DOHH2 (cell line): ENCODE measurements around the gene TRIM28.

Source experiments
- H3F3A ChIP-seq: fragments of 200-600 bp; sonication (generic), shearing (Covaris generic); 2 replicates; pipeline ENCODE4 v1.6.0; 2016; ENCODE audit warnings: antibody characterized with exemption, mild to moderate bottlenecking; ENCODE audit not compliant: control insufficient read depth, insufficient read depth
- H3K27ac ChIP-seq: fragments of 200-600 bp; sonication (generic); 2 replicates; pipeline ENCODE4 v1.5.1; 2014; ENCODE audit warnings: low read depth, mild to moderate bottlenecking, low read length, moderate library complexity
- H3K27me3 ChIP-seq: fragments of 200-600 bp; sonication (generic); 2 replicates; pipeline ENCODE4 v1.6.1; 2014; ENCODE audit warnings: mild to moderate bottlenecking, low read length, mixed read lengths; ENCODE audit not compliant: control insufficient read depth
- H3K36me3 ChIP-seq: fragments of 200-600 bp; sonication (generic); 2 replicates; pipeline ENCODE4 v1.6.1; 2014; ENCODE audit warnings: mild to moderate bottlenecking, low read length, moderate library complexity, mixed read lengths; ENCODE audit not compliant: control insufficient read depth
- H3K4me1 ChIP-seq: fragments of 200-600 bp; sonication (generic); 2 replicates; pipeline ENCODE4 v1.6.1; 2014; ENCODE audit warnings: mild to moderate bottlenecking, low read length, mixed read lengths; ENCODE audit not compliant: control insufficient read depth
- H3K4me2 ChIP-seq: fragments of 200-600 bp; sonication (generic); 2 replicates; pipeline ENCODE4 v1.6.0; 2014; ENCODE audit warnings: mild to moderate bottlenecking, low read length, moderate library complexity
- H3K4me3 ChIP-seq: fragments of 200-600 bp; sonication (generic); 2 replicates; pipeline ENCODE4 v1.5.1; 2014; ENCODE audit warnings: mild to moderate bottlenecking, low read length, mixed read lengths
- H3K79me2 ChIP-seq: fragments of 200-600 bp; sonication (generic); 2 replicates; pipeline ENCODE4 v1.6.1; 2014; ENCODE audit warnings: mild to moderate bottlenecking, low read length, mixed read lengths; ENCODE audit not compliant: control insufficient read depth
- H3K9me2 ChIP-seq: fragments of 200-600 bp; sonication (generic); replicated peaks from 2 replicates; pipeline ENCODE4 v1.6.1; 2014; ENCODE audit warnings: mild to moderate bottlenecking, low read length, mixed read lengths; ENCODE audit not compliant: control insufficient read depth
- H3K9me3 ChIP-seq: fragments of 200-600 bp; sonication (generic); 2 replicates; pipeline ENCODE4 v1.6.1; 2014; ENCODE audit warnings: antibody characterized with exemption, low read length, mixed read lengths; ENCODE audit not compliant: control insufficient read depth, insufficient read depth
- H4K20me1 ChIP-seq: fragments of 200-600 bp; sonication (generic); 2 replicates; pipeline ENCODE4 v1.6.0; 2014; ENCODE audit warnings: low read depth, mild to moderate bottlenecking, antibody characterized with exemption, low read length, moderate library complexity; ENCODE audit not compliant: control insufficient read depth, insufficient read depth
- CTCF ChIP-seq: fragments of 200-600 bp; sonication (generic); IDR thresholded peaks from one replicate; pipeline ENCODE4 v1.5.1; 2014; ENCODE audit warnings: antibody characterized with exemption, mild to moderate bottlenecking, low read depth, low read length; ENCODE audit not compliant: poor library complexity, severe bottlenecking
- EZH2phosphoT487 ChIP-seq: fragments of 200-600 bp; sonication (generic); IDR thresholded peaks from 2 replicates; pipeline ENCODE4 v1.6.1; 2017; ENCODE audit warnings: borderline replicate concordance, mild to moderate bottlenecking, antibody characterized with exemption, low read length, moderate library complexity, mixed read lengths

The TRIM28 gene

GRCh38 chr19:58550362-58551122, 6.7 kb downstream of the TRIM28 start:
- H3K4me2 ChIP-seq: no peak overlapping the region
- H3K9me3 ChIP-seq: no peaks in the 10 kb centered on the region
- H3K4me1 ChIP-seq: peaks cover 44% of the 10 kb centered on the region
- peaks cover 63% of the 10 kb centered on the region for H3F3A ChIP-seq
- H4K20me1 ChIP-seq: peaks cover 19% of the 10 kb centered on the region
- H3K79me2 ChIP-seq: peaks cover 62% of the 10 kb centered on the region
- peaks cover 94% of the 10 kb centered on the region for H3K36me3 ChIP-seq
- no peak for TF ChIP-seq EZH2phosphoT487
- TF ChIP-seq CTCF: no peak
- H3K27ac ChIP-seq: no peak overlapping the region
- no peaks in the 10 kb centered on the region for H3K27me3 ChIP-seq
- H3K9me2 ChIP-seq: no peaks in the 10 kb centered on the region
- no peak overlapping the region for H3K4me3 ChIP-seq

- TF ChIP-seq EZH2phosphoT487: no peak
- TF ChIP-seq CTCF: no peak
- peaks cover 58% of the 10 kb centered on the region for H3F3A ChIP-seq
- H3K79me2 ChIP-seq: peaks cover 62% of the 10 kb centered on the region
These were observed 7.2 kb downstream of the TRIM28 start for GRCh38 chr19:58551123-58551497.

GRCh38 chr19:58551577-58552471, 8.0 kb downstream of the TRIM28 start:
- H3K9me2 ChIP-seq: no peaks in the 10 kb centered on the region
- no peaks in the 10 kb centered on the region for H3K27me3 ChIP-seq
- H3K36me3 ChIP-seq: peaks cover 94% of the 10 kb centered on the region
- H3K9me3 ChIP-seq: no peaks in the 10 kb centered on the region
- H3K79me2 ChIP-seq: peaks cover 62% of the 10 kb centered on the region
- H3F3A ChIP-seq: peaks cover 55% of the 10 kb centered on the region
- H3K27ac ChIP-seq: no peak overlapping the region
- H4K20me1 ChIP-seq: peaks cover 7% of the 10 kb centered on the region
- no peak overlapping the region for H3K4me3 ChIP-seq
- TF ChIP-seq CTCF: no peak
- no peak for TF ChIP-seq EZH2phosphoT487
- peaks cover 45% of the 10 kb centered on the region for H3K4me1 ChIP-seq
- peak overlapping the region; percentile 74; the same call in 1 of the 2 replicates for H3K4me2 ChIP-seq

More at GRCh38 chr19:58551123-58551497, 7.2 kb downstream of the TRIM28 start:
- peaks cover 44% of the 10 kb centered on the region for H3K4me1 ChIP-seq
- H3K36me3 ChIP-seq: peaks cover 94% of the 10 kb centered on the region
- no peaks in the 10 kb centered on the region for H3K27me3 ChIP-seq
- H3K4me3 ChIP-seq: no peak overlapping the region
- H3K9me3 ChIP-seq: no peaks in the 10 kb centered on the region
- H4K20me1 ChIP-seq: peaks cover 14% of the 10 kb centered on the region
- no peak overlapping the region for H3K27ac ChIP-seq
- H3K9me2 ChIP-seq: no peaks in the 10 kb centered on the region
- H3K4me2 ChIP-seq: no peak overlapping the region
